GM19324 (cell line): Measurements from ENCODE around the gene ABTB2.

Source experiments
- ATAC-seq: cut with Tn5 transposase; IDR thresholded peaks from one replicate; pipeline ENCODE4 v1.9.1; 2021; ENCODE audit warnings: mild to moderate bottlenecking, moderate library complexity; ENCODE audit not compliant: unreplicated experiment, low FRiP score

The ABTB2 gene

DNA sequence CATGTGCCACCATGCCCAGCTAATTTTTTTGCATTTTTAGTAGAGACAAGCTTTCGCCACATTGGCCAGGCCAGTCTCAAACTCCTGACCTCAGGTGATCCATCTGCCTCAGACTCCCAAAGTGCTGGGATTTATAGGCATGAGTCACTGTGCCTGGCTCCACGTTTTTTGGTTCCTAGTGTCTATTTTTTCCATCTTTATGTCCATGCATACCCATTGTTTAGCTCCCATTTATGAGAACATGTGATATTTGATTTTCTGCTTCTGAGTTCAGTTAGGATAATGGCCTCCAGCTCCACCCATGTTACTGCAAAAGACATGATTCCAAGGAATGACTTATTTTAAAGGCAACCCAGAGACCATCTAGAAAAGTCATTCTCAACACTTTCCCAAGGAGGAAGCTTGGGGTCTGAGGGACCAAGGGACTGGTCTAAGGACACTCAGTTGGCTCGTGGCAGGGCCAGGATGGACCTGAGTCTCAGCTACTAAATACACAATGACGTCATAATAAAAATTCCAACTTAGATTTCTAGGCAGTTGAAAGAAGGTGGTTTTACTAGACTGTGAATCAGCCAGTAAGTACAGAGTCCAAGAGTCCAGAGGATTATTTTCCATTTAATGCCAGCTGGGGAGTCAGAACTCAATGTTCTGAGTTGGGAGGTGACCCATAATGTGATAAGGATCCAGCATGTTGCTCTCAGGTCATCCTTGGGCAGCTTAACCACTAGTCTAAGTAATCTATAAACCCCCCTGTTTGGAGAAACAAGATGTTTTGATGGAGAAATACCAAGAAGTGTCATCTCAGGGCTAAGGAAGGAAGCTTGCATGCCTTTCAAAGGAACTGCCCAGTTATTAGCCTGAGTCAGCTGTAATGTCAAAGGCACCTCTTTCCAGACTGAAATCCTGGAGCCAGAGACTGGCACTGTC lies 39.4 kb downstream of the ABTB2 start:
- no peak for ATAC-seq

DNA sequence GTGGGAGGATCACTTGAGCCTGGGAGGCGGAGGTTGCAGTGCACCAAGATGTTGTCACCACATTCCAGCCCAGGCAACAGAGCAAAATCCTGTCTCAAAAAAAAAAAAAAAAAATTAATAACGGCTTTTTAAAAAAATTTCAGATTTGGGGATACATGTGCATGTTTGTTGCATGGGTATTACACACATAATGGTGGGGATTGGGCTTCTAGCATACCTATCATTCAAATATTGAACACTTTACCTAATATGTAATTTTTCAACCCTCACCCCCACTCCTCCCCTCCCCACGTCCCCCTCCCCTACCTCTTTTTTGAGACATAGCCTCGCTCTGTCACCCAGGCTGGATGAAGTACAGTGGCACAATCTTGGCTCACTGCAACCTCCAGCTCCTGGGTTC lies 40.1 kb downstream of the ABTB2 start:
- ATAC-seq = no peak

DNA sequence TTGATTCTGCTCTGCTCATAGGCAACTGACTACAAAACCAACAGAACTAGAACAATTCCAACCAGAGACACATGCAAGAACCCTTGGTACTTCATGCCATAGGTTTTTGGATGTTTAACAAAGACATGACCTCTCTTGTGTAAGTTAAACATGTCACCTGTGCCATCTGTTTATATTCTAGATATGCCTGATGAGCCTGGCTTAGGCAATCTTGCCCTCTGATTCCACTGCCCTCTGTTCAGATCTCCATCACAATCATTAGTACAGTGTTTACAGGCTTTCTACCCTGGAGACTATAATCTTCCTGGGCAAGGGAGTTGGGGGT lies 40.8 kb downstream of the ABTB2 start:
- ATAC-seq = no peak

DNA sequence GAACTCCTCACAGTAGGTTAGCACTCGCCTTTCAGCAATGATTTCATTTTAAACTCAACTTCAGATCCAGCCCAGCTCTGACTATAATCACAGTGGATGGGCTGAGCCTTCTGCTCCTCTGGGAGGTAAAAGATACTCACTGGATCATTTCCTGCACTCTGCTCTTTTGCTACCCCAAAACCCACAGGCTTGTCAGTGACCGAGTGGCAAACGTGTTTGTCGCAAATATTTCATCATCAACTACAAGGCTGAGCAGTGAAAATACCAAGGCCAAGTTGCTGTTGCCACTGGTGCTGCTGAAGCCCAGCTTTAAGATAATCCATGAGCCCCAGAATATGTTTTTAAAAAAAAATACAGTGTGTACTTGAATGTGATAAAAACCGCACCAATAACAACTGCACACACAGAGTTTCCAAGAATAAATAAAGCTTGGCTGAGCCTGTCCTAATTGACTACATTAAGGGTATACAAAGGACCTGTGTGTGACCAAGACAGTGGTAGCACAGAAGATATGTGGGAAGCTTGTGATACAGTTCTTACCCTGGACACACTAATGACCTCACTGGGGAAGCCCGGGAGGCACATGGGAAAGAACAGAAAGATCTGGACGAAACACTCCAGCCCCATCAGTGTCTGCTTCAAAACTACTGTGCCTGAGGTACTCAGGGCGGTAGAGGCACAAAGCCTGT lies 41.3 kb downstream of the ABTB2 start:
- no peak for ATAC-seq

DNA sequence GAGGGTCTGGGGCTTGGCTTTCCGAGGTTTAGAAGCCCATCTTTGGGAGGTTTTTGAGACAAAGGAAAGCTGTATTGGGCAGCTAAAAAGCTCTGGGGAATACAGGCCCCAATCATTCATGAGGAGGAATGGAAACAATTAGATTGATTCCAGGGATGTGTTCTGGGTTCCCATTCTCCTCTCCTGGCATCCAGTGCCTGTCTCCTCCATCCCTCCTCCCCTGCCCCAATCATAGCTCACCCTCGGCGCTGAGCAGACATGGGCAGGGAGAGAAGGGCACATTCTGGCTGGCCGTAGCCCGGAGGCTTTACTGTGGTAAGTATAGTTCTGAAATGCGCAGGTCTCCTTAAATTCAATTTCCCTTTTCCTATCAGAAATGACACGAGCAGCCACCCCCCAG lies 42.4 kb downstream of the ABTB2 start:
- ATAC-seq = no peak

DNA sequence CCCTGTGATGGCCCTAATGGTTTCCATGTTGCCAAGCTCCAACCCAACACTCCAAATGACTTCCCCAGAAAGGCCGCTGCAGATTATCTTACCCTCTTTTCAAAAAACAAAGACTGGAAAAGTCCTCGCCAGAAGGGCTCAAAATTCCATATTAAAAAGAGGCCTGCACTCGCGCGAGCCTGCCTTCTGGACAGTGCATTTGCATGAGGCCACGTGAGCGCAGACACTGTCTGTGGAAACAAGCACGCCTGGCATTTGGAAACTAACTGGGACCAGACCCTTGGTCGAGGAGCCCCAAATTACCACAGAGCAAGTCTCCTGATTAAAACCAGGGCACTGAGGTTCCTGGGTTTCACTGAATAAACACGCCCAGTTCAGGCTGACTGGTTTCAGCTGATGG lies 42.9 kb downstream of the ABTB2 start:
- ATAC-seq = no peak

DNA sequence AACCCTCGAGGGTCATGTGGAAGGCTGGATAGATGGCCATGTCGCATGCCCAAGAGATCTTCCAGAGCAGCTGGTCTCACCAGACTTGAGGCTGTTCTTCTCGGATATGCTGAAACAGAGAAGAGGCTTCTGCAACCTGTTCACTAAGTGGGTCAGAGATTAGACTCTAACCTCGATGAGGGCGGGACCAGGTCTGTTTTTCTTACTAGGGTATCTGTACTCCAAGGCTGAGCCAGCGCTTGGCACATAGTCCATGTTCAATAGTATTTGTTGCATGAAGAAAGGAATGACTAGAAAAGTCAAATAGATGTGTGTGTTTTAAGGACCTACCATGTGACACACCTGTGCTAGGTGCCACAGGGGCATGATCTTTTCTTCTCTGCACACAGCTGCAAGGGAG lies 43.6 kb downstream of the ABTB2 start:
- no peak for ATAC-seq

DNA sequence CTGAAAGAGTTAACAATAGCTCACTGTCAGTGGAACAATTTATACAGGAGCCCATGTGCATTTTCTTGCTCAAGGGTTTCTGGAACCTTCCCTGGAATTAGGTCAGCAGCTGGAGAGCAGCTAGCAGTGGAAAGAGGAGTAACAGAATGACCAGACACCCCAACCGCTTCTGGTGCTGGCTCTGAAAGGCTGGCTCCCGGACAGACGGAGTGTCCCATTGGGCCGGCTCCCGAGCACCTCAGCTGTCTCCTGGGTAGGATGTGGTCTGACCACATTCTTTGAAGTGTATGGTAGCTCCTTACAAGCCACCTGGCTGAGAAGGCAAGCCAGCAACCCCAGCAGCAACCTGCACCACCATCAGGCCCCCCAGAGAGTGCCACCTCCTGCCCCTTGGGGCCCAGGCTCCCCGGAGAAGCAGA lies 44.7 kb downstream of the ABTB2 start:
- ATAC-seq = peak; percentile 64

DNA sequence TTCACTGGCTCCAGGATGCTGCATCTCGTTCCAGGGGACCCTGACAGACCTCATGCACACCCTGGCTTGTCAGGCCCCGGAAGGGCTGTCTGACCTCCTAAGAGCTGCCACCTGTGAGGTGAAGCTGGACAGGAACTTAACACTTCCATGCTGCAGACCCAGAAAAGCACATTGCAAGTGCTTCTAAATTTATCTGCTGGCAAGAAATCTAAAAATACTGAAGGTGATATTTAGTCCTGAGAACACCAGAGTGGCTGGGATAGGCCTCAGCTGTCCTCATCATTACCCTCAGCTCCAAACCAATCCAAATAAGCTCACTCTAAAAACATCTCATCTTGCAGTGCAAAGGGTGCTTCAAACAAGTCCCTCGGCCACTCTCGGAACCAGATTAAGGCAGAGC lies 46.7 kb downstream of the ABTB2 start:
- no peak for ATAC-seq

DNA sequence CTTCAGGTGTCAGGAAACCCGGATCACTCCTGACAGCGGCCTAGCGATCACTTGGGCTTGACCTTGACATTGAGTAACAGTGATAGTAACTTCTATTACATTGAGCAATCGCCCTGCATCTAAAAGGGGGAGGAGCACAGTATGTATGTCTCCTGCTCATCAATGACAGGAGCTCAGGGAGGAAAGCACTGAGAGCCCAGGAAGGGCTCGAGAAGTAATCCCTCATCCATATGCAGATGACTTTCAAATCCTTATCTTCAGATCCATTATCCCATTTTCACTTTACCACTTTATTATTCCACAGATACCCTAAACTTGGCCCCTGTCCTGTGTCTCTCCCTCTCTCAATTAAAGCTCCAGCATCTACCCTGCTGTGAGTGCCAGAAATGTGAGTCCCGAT lies 47.8 kb downstream of the ABTB2 start:
- ATAC-seq = no peak

DNA sequence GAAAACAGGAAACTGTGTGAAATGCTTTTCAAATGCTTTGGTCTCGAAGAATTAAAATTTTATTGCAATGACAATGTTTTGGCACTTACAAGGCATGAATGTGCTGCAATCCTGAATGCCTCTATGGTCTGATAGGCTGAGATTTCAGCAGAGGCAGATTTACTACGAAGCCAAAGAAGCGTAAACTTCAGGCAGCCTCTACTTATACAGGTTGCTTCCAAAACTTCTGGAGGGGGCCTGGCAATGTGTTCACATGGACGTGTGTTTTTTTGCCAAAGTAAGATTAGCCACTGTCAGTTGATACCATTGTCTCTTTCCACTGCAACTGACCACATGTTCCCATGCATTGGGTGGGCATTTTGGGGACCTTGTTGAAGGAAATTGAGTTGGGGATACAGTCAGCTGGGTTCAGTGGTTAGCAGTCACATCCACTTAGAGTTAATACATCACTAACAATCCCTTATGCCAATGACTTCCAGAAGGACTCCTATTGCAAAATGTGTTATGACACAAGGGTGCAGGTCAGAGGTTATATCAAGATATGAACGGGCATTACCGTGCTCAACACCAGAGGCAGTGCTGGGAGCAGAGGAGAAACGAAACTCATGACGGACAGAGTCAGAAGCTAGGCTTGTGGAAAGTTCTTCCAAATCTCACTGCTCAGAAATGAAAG lies 48.8 kb downstream of the ABTB2 start:
- ATAC-seq = no peak

DNA sequence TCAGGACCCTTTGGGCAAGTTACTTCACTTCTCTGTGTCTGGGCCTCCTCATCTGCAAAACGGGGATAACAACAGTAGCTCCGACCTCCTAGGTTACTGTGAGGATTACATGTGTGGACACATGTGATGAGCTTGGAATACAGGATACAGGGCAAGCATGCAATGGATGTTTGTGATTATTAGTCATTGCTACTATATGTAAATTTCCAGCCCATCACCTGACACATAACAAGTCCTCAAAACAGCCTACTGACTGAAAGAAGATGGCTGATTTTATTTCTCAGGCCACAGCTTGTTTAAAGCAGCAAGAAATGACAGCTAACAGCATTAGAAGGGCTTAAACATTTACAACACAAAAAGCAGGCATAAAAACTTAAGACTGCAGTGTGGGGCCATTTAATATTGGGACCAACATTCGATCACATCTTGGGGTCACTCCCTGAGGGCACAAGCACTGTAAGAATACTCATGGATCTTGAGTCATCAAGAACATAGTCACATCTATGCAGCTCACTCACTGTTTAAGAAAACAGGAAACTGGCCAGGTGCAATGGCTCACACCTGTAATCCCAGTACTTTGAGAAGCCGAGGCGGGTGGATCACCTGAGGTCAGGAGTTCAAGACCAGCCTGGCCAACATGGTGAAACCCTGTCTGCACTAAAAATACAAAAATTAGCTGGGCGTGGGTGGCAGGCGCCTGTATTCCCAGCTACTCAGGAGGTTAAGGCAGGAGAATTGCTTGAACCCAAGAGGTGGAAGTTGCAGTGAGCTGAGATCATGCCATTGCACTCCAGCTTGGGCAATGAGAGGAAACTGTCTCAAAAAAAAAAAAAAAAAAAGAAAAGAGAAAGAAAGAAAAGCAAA lies 49.5 kb downstream of the ABTB2 start:
- ATAC-seq = no peak

DNA sequence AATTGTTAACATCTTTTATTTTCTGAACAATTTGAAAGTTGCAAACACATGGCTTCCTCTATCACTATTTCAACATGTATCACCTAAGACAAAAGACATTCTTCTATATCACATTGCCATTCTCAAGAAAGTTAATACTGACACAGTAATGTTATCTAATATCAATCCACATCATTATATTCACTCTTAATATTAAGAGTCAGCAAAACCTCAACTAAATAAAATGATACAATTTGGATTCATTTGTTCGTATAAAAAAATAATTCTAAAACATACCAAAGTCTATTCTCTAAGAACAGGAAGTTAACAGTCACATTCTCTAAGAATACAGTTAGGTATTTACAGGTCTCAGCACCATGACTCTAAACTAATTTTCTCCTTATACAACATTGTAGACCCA lies 52.0 kb downstream of the ABTB2 start:
- no peak for ATAC-seq

DNA sequence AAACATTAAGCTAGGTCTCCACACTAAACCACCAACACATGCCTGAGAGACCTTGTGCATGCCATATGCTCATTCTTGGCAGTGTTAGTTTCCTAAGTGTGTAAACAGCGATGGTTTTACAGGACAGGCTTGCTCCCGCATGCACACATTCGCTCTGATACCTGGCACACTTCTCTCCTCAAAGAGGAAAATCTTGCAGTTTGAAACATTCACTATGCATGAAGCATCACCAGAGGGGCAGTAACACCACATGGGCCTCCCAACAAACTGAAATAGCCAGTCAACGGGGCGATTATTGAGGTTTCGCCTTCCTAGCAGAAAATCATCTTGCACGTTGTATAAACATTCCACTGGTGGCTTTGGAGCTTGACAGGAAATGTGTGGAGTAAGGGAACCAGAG lies 52.6 kb downstream of the ABTB2 start:
- no peak for ATAC-seq

DNA sequence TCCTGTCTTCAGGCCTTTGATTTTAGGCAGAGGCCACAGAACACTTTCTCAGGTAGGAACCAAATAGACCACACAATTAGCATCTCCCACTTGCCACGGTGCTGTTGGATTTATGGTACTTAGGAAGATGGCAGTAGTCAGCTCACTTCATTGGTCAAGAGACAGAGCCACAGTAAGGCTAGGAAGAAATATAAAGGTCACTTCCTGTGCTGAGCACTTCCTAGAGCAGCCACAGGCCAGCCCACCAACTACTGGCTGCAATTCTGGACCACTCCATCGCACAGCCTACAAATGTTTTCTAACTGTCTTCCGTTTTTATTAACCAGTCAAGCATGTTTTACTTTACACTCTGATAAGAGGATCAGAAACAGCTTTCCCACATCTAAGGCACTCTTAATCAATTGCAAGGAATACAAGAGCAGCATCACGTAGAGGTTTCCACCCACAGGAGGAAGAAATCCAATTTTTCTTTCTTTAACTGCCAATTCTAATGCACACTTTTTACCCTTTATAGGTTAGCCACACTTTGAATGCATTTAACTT lies 54.7 kb downstream of the ABTB2 start:
- ATAC-seq = no peak

DNA sequence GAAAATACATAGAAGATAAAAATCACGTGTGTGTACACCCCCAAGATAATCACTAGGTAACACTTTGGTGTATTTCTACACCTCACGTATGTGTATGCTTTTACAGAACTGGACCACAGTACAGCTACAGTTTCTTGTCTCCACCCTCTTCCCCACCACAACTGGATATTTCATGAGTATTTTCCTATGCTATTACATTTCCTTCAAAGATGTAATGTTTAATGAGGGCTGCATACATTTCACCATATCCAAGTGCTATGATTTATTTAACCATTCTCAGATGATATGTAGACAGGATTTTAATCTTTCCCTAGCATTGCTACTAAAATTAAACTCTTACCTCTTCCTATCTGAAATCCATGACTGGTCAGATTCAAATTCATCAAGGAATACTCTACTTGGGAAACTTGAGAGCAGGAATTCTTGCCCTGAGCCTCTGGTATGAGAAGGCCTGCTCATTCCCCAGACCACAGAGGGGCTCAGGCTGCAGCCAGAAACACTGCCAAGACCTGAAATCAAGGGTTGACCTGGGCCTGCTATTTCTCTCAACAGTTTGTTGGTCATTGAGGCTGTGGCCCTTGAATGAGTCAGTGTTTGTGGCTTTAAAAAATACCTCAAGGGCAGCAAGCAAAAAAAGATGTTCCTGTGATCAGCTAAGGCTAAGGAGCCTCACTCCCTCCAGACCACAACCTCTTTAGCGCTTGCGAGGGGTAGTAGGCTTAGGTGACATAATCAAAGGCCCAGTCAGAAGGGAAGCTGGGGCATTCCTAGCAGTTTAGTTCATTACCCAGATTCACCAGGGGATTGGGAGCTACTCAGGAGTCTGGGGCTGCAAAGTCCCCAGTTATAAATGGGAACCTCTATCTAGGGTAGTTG lies 55.5 kb downstream of the ABTB2 start:
- no peak for ATAC-seq

DNA sequence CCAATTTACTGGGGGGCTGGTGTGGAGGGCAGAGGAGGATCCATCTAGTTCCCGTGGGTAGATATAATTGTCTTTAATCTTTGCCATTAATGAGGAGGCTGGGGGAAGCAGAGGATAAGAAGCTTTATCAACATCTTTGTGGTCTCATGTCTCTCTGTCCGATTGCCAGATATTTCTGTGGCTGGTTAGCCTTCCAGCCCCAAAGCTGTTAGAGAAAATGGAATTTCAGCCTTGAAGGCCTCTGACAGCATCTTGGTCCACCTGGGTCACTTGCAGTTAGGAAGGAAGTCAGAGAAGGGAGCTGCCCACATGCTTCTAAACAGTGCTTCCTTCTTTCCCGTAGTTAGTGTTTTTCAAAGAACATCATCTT lies 56.9 kb downstream of the ABTB2 start:
- no peak for ATAC-seq

DNA sequence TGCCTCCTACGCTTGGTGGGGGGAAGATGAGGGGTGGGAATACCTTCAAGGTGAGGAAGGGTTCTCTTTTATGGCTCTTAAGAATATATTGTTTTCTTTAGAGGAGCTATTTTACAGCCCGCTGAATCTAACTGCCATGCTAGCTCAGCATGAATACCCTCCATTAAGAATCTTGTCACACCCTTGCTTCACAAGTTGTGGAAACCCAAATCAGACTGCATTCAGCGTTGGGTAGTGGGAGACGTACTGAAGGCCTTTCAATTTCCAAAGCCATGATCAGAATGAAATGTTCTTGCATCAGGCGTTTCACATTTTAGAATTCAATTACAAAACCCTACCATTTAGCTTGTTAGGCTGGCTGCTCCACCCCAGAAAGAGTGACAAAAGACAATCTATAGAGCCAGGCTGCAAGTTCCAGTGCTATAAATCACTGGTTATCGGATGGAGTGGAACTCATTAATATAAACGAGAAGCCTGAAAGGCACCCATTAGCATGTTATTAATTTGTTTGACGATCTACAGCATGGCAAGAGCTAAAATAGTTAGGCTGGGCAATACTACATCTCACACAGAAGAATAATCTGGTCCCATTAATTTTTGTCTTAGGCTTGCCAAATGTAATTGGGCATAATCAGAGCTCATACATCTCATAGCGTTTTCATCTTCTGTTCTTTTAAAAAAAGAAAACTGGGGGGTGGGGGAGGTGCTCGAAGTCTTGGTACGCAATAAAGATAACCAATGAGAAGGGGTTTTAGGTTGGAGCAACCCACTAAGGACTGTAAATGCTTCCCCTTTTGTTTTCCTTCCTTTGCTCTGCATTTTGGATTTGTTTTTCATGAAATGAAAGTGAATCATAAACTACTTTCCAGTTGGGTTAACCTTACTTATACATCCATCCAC lies 57.5 kb downstream of the ABTB2 start:
- ATAC-seq = no peak
